PFSK-1 (cell line): Measurements from ENCODE around the gene UBL4A.

Experiments used
- FOXP2 ChIP-seq: optimal IDR thresholded peaks from 2 replicates; pipeline ENCODE3; 2011; ENCODE audit warnings: borderline replicate concordance, control low read depth, inconsistent platforms; ENCODE audit not compliant: insufficient read depth; ENCODE audit errors: extremely low read length, extremely low read depth
- POLR2AphosphoS5 ChIP-seq: IDR thresholded peaks from 2 replicates; pipeline ENCODE4 v1.6.1; 2012; ENCODE audit warnings: low read depth, mild to moderate bottlenecking, control low read depth, low read length, moderate library complexity
- REST ChIP-seq, 2 experiments: IDR thresholded peaks; 2 replicates each; pipeline versions ENCODE4 v1.6.1 to v1.8.0; 2011 to 2012; ENCODE audit warnings: low read depth in 2 of 2, low read length in 2 of 2, control low read depth in 1 of 2, inconsistent platforms in 1 of 2, mild to moderate bottlenecking in 1 of 2, moderate library complexity in 1 of 2; ENCODE audit not compliant: insufficient read depth in 1 of 2
- SIN3A ChIP-seq: IDR thresholded peaks from 2 replicates; pipeline ENCODE4 v1.6.1; 2012; ENCODE audit warnings: mild to moderate bottlenecking, low read length, moderate library complexity, borderline replicate concordance; ENCODE audit not compliant: insufficient read depth
- TAF1 ChIP-seq: IDR thresholded peaks from 2 replicates; pipeline ENCODE4 v1.6.1; 2012; ENCODE audit warnings: low read length, control low read depth, borderline replicate concordance; ENCODE audit not compliant: insufficient read depth

UBL4A gene

GRCh38 chrX:154519389-154519788, 33.0 kb upstream of the UBL4A start:
- no peak for TF ChIP-seq FOXP2
- TF ChIP-seq REST (IDR thresholded peaks at IDR 0.05; ENCODE audit: insufficient read depth in 1 of 2, low read depth in 2 of 2, low read length in 2 of 2) = no peak

GRCh38 chrX:154517101-154517781, 30.8 kb upstream of the UBL4A start:
- no peak for TF ChIP-seq FOXP2
- no peak for TF ChIP-seq POLR2AphosphoS5
- TF ChIP-seq REST (IDR thresholded peaks at IDR 0.05; ENCODE audit: insufficient read depth in 1 of 2, low read depth in 2 of 2, low read length in 2 of 2) = no peak
- no peak for TF ChIP-seq TAF1
- TF ChIP-seq SIN3A = no peak

- no peak for TF ChIP-seq SIN3A
- no peak for TF ChIP-seq FOXP2
- no peak for TF ChIP-seq REST (IDR thresholded peaks at IDR 0.05; ENCODE audit: insufficient read depth in 1 of 2, low read depth in 2 of 2, low read length in 2 of 2)
- no peak for TF ChIP-seq TAF1
- TF ChIP-seq POLR2AphosphoS5 = no peak
These were observed 30.3 kb upstream of the UBL4A start for GRCh38 chrX:154516656-154517100.

- TF ChIP-seq POLR2AphosphoS5 = peak; percentile 76; the same call in 1 of the 2 replicates
- peak; percentile 14 for TF ChIP-seq FOXP2
- TF ChIP-seq TAF1 = peak; percentile 18; the same call in 1 of the 2 replicates
- no peak for TF ChIP-seq SIN3A
- no peak for TF ChIP-seq REST (IDR thresholded peaks at IDR 0.05; ENCODE audit: insufficient read depth in 1 of 2, low read depth in 2 of 2, low read length in 2 of 2)
These were observed 29.7 kb upstream of the UBL4A start, which contains the start of gene FAM3A for GRCh38 chrX:154515966-154516655. Gene FAM3A, minus strand, starts transcription at chrX:154516232. Its CDS starts 460 bp downstream, at chrX:154515772.
